ENCODE results near the gene SLC39A13.

- TF ChIP-seq CTCF (IDR thresholded peaks at IDR 0.05) (no peak), POLR2A (IDR thresholded peaks at IDR 0.05) (no peak)
Measured at GRCh38 chr11:47361419-47361818, 47.0 kb upstream of the SLC39A13 start.
